ENCODE data around the gene TUBA4A. TPM values are rescaled to one million over a fixed set of nuclear protein-coding genes. Genes with fewer than 3 reads are reported as not detected.

TUBA4A gene
- 0.82 TPM in 1 of 2 replicates, not detected in the other for polyA plus RNA-seq
- polyA minus RNA-seq = not detected in 2 replicates

- Histone ChIP-seq H3F3A (ENCODE audit: insufficient read depth, low read length, poor library complexity, severe bottlenecking) (no peaks in the 10 kb centered on the region), H4K20me1 (ENCODE audit: insufficient read depth) (no peaks in the 10 kb centered on the region), H3K27ac (ENCODE audit: low read length) (no peak within 1 kb of the TSS), H3K36me3 (ENCODE audit: insufficient read depth, low read length) (no peaks in the 10 kb centered on the region), H3K4me3 (ENCODE audit: low read length) (peak within 1 kb of the TSS; percentile 80), H3K9me2 (ENCODE audit: insufficient read depth, low read length) (no peaks in the 10 kb centered on the region), H3K9ac (ENCODE audit: low read length) (peak within 1 kb of the TSS; percentile 49), H3K9me3 (ENCODE audit: low read length) (no peaks in the 10 kb centered on the region), H3K27me3 (ENCODE audit: insufficient read depth, low read depth, low read length) (peaks cover 68% of the 10 kb centered on the region), H3K79me2 (replicated peaks; ENCODE audit: insufficient read depth, low read length) (no peaks in the 10 kb centered on the region), H2AFZ (ENCODE audit: low read depth, low read length) (peak within 1 kb of the TSS; percentile 14), H3K4me2 (ENCODE audit: low read length) (peak within 1 kb of the TSS; percentile 76)
- TF ChIP-seq EZH2 (IDR thresholded peaks at IDR 0.05; ENCODE audit: borderline replicate concordance, insufficient read depth, low read length, poor library complexity, severe bottlenecking) (no peak), POLR2AphosphoS5 (IDR thresholded peaks at IDR 0.05) (peak; percentile 46)
These were observed at the start of gene TUBA4A for GRCh38 chr2:219253753-219254589. Gene TUBA4A (minus strand): TSS chr2:219253918. CDS start chr2:219253858, 60 bp downstream.

GRCh38 chr2:219302412-219302968 is 48.8 kb upstream of the TUBA4A start:
- Histone ChIP-seq H4K20me1 (ENCODE audit: insufficient read depth) (no peaks in the 10 kb centered on the region), H3K9ac (ENCODE audit: low read length) (no peak overlapping the region), H3K27me3 (ENCODE audit: insufficient read depth, low read depth, low read length) (peaks cover 9% of the 10 kb centered on the region), H3K9me2 (ENCODE audit: insufficient read depth, low read length) (no peaks in the 10 kb centered on the region), H3K4me3 (ENCODE audit: low read length) (no peak overlapping the region), H3K79me2 (replicated peaks; ENCODE audit: insufficient read depth, low read length) (no peaks in the 10 kb centered on the region), H3K27ac (ENCODE audit: low read length) (no peak overlapping the region), H3K4me2 (ENCODE audit: low read length) (no peak overlapping the region), H3K9me3 (ENCODE audit: low read length) (no peaks in the 10 kb centered on the region), H3K36me3 (ENCODE audit: insufficient read depth, low read length) (no peaks in the 10 kb centered on the region), H3F3A (ENCODE audit: insufficient read depth, low read length, poor library complexity, severe bottlenecking) (no peaks in the 10 kb centered on the region), H2AFZ (ENCODE audit: low read depth, low read length) (no peak overlapping the region)
- TF ChIP-seq SMC3 (conservative IDR thresholded peaks at IDR 0.05; ENCODE audit: poor library complexity) (no peak), EP300 (conservative IDR thresholded peaks at IDR 0.05; ENCODE audit: poor library complexity, severe bottlenecking) (no peak), REST (IDR thresholded peaks at IDR 0.05; ENCODE audit: borderline replicate concordance) (no peak), EZH2 (IDR thresholded peaks at IDR 0.05; ENCODE audit: borderline replicate concordance, insufficient read depth, low read length, poor library complexity, severe bottlenecking) (no peak), POLR2AphosphoS5 (IDR thresholded peaks at IDR 0.05) (no peak), CTCF (IDR thresholded peaks at IDR 0.05; ENCODE audit: poor library complexity, severe bottlenecking) (no peak), MXI1 (conservative IDR thresholded peaks at IDR 0.05; ENCODE audit: poor library complexity, severe bottlenecking) (no peak), TAF1 (IDR thresholded peaks at IDR 0.05; ENCODE audit: low read depth) (no peak), RAD21 (conservative IDR thresholded peaks at IDR 0.05) (no peak)

All from neural cell (in vitro differentiated cells).